D721Med (cell line): ENCODE data around the gene HMGB1.

Experiments used
- DNase-seq: peaks from one replicate; pipeline ENCODE4 v3.0.0; 2011; ENCODE audit warnings: low spot score; ENCODE audit not compliant: insufficient read length
- FAIRE-seq: peaks from 2 replicates; lab custom pipeline; 2011; peaks lifted over from hg19 to GRCh38; lab: Jason Lieb, UNC
- CTCF ChIP-seq: IDR thresholded peaks from 2 replicates; pipeline ENCODE4 v1.5.1; 2012; ENCODE audit warnings: mild to moderate bottlenecking, control low read depth; ENCODE audit not compliant: insufficient read depth; ENCODE audit errors: missing control alignments

HMGB1 gene

DNA sequence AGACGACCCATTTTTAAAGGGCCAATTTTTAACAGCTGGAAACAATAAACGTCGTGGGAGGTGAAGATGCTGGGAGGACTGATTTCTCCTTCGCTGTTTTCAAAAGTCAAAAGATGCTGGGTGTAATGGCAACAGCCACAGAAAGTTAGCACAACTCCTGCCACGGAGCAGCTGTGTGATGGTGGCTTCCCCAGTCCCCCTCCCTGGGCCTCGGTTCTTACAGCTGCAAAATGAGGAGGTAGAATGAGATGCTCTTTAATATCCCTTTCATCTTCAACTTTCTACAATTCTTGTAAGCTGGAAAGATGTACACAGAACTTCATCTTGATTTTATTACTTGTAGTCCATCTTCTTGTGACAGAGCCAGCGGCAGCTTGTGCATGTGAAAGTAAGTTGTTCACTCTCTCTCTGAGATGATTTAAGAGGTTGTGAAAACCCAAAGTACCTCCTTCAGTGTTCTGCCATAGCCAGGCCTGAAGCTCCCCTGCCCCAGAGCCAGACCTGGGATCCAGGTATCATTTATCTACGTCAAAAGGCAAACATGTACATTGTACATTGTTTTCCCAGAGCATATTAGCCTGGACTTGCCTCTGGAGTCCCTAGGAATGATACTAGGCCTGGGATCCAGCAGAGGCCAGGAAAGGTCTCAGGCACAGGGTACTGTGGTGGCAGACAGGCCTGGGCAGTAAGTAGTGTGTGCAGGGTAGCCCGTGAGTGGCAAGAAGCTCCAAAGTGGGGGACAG, 46.8 kb downstream of the HMGB1 start:
- TF ChIP-seq CTCF, result no peak
- FAIRE-seq, result no peak
- no peak for DNase-seq

DNA sequence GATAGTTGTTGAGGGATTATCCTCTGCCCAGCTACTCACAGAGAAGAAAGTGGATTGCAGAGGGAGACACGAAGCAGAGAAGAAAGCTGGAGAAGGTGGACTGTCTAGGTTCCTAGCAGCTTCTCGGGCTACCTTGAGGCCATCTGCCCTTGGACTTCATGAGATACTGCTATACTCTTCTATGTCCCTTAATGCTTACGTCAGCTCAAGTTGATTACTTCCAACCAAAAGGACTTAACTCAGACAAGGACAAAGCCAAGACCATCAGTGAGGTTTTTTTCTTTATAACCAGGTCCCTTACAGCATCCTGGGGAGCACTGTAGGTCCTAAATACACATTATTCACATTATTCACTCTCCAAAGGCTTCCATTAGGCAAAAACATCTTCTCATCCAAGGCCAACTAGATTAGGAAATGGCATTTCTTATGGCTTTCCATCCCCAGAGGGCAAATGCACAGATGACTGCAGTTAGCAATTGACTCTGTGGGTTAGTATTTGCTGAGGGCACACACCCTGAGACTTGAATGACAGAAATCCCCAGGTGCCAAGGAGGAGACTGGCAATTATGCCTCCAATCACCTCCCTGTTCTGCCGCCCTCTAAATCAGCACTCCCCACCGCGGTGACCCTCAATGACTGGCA, 47.5 kb downstream of the HMGB1 start:
- no peak for TF ChIP-seq CTCF
- DNase-seq, result no peak
- FAIRE-seq, result no peak

DNA sequence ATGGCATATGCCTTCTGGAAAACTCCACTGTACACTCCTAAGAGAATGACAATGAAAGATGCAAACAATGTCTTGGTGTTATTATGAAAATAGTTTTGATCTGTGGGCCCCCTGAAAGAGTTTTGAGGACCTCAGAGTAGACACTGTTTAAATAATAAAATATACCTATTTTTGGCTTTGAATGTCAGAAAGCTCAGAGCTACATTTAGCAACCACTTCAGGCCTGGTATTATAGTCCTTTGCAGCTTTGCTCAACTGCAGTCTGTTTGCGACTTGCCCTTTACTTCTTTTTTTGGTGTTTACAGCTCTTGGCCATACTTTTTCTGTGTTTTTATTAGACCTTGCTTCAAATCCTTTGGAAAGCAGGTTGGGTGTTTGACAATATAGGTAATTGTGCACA, 49.3 kb downstream of the HMGB1 start:
- FAIRE-seq, result no peak
- DNase-seq, result no peak
- TF ChIP-seq CTCF, result no peak

DNA sequence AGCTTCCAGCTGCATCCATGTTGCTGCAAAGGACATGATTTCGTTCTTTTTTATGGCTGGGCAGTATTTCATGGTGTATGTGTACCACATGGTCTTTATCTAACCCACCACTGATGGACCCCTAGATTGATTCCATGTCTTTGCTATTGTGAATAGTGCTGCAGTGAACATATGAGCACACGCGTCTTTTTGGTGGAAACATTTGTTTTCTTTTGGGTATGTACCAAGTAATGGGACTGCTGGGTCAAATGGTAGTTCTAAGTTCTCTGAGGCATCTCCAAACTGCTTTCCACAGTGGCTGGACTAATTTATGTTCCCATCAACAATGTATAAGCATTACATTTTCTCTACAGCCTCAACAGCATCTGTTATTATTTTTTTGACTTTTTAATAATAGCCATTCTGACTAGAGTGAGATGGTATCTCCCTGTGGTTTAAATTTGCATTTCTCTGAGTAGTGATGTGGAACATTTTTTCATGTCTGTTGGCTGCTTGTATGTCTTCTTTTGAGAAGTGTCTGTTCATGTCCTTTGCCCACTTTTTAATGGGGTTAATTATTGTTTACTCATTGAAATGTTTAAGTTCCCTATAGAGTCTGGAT, 50.2 kb downstream of the HMGB1 start:
- FAIRE-seq (no peak), DNase-seq (no peak)
- TF ChIP-seq CTCF, result no peak

- TF ChIP-seq CTCF, result no peak
- DNase-seq (no peak), FAIRE-seq (no peak)
Measured at GRCh38 chr13:30413842-30414241, 51.9 kb downstream of the HMGB1 start.

DNA sequence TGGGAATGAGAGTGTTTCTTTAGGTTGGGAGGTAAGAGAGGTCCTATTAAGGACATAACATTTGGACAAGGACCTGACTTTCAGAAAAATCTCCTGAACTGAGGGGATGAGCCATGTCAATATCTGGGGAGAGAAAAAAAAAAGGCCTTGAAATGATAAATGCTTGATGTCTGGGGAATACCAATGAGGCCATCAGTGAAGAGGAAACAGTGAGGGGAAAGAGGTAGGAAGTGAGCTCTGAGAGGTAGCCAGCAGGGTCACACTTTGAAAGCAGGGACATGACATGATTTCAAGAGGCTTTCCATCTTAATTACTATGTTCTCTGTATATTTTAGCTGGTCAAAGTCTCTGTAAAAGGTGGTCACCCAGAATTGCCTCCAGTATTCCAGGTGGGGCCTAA, 53.4 kb downstream of the HMGB1 start:
- DNase-seq, result no peak
- FAIRE-seq, result no peak
- TF ChIP-seq CTCF, result no peak

GRCh38 chr13:30410705-30411125, 55.0 kb downstream of the HMGB1 start:
- TF ChIP-seq CTCF, result no peak
- FAIRE-seq (no peak), DNase-seq (no peak)
